Activated CD4-positive, CD25-positive, alpha-beta regulatory T cell (primary cell): ENCODE results near the gene FAM170B.

ENCODE experiments used
- DNase-seq, 4 experiments: peaks; one replicate each; lab custom pipeline; 2025; lab: John Stamatoyannopoulos, UW

Gene FAM170B

GRCh38 chr10:49168831-49169500, 35.1 kb upstream of the FAM170B start:
- no peak for DNase-seq

- no peak for DNase-seq
These were observed 34.3 kb upstream of the FAM170B start for GRCh38 chr10:49168171-49168540.

- DNase-seq = no peak
These were observed 33.8 kb upstream of the FAM170B start for GRCh38 chr10:49167425-49168170.

GRCh38 chr10:49166484-49167400, 32.9 kb upstream of the FAM170B start:
- no peak for DNase-seq

- no peak for DNase-seq
These were observed 32.1 kb upstream of the FAM170B start for GRCh38 chr10:49165821-49166483.

- no peak for DNase-seq
These were observed 31.4 kb upstream of the FAM170B start for GRCh38 chr10:49165259-49165658.

GRCh38 chr10:49164559-49165188, 30.9 kb upstream of the FAM170B start:
- no peak for DNase-seq

GRCh38 chr10:49163741-49164140, 29.9 kb upstream of the FAM170B start:
- no peak for DNase-seq

GRCh38 chr10:49162761-49163310, 29.0 kb upstream of the FAM170B start:
- no peak for DNase-seq

- no peak for DNase-seq
These were observed 28.2 kb upstream of the FAM170B start for GRCh38 chr10:49162063-49162462.

GRCh38 chr10:49161411-49161997, 27.7 kb upstream of the FAM170B start:
- no peak for DNase-seq

GRCh38 chr10:49160814-49161213, 27.0 kb upstream of the FAM170B start:
- no peak for DNase-seq

- DNase-seq = no peak
These were observed 26.3 kb upstream of the FAM170B start for GRCh38 chr10:49160110-49160509.

GRCh38 chr10:49158915-49159314, 25.1 kb upstream of the FAM170B start:
- no peak for DNase-seq

- DNase-seq = no peak
These were observed 24.6 kb upstream of the FAM170B start for GRCh38 chr10:49158404-49158803.

- no peak for DNase-seq
These were observed 23.4 kb upstream of the FAM170B start for GRCh38 chr10:49157229-49157628.

GRCh38 chr10:49154641-49155040, 20.8 kb upstream of the FAM170B start:
- no peak for DNase-seq

GRCh38 chr10:49153971-49154370, 20.1 kb upstream of the FAM170B start:
- DNase-seq = no peak

GRCh38 chr10:49153115-49153514, 19.3 kb upstream of the FAM170B start:
- no peak for DNase-seq

- DNase-seq = no peak
These were observed 18.8 kb upstream of the FAM170B start for GRCh38 chr10:49152663-49153062.

- DNase-seq = no peak
These were observed 18.2 kb upstream of the FAM170B start for GRCh38 chr10:49152037-49152436.
